Smooth muscle cell (in vitro differentiated cells): Measurements from ENCODE around the gene CTTNBP2NL. TPM values are rescaled to one million over a fixed set of nuclear protein-coding genes. Genes with fewer than 3 reads are reported as not detected.
A peak's percentile ranks its signal among the peaks of the same experiment; 100 is the strongest.

Experiments used
- DNase-seq: peaks from one replicate; lab custom pipeline; 2025; ENCODE audit not compliant: unreplicated experiment; lab: John Stamatoyannopoulos, UW
- H2AFZ ChIP-seq: fragments of 200-600 bp; sonication (generic); 2 replicates; pipeline ENCODE4 v1.6.0; 2016; ENCODE audit warnings: antibody characterized with exemption, low read depth, mild to moderate bottlenecking
- H3F3A ChIP-seq: fragments of 200-600 bp; sonication (generic); 2 replicates; pipeline ENCODE4 v1.6.0; 2017; ENCODE audit warnings: antibody characterized with exemption, low read depth
- H3K27ac ChIP-seq: fragments of 200-600 bp; sonication (generic); 2 replicates; pipeline ENCODE4 v1.5.1; 2016; ENCODE audit warnings: low read depth, mild to moderate bottlenecking
- H3K27me3 ChIP-seq: fragments of 200-600 bp; sonication (generic); 2 replicates; pipeline ENCODE4 v1.6.1; 2016; ENCODE audit warnings: low read depth, mild to moderate bottlenecking
- H3K36me3 ChIP-seq: fragments of 200-600 bp; sonication (generic); 2 replicates; pipeline ENCODE4 v1.5.1; 2016; ENCODE audit warnings: low read depth
- H3K4me1 ChIP-seq: fragments of 200-600 bp; sonication (generic); 2 replicates; pipeline ENCODE4 v1.5.1; 2016; ENCODE audit warnings: low read depth
- H3K4me2 ChIP-seq: fragments of 200-600 bp; sonication (generic); 2 replicates; pipeline ENCODE4 v1.6.0; 2016; ENCODE audit warnings: mild to moderate bottlenecking
- H3K4me3 ChIP-seq: fragments of 200-600 bp; sonication (generic); 2 replicates; pipeline ENCODE4 v1.5.1; 2016; ENCODE audit warnings: mild to moderate bottlenecking
- H3K79me2 ChIP-seq: fragments of 200-600 bp; sonication (generic); 2 replicates; pipeline ENCODE4 v1.6.0; 2016; ENCODE audit warnings: low read depth, mild to moderate bottlenecking
- H3K9ac ChIP-seq: fragments of 200-600 bp; sonication (generic); 2 replicates; pipeline ENCODE4 v1.6.0; 2016; ENCODE audit warnings: low read depth
- H3K9me3 ChIP-seq: fragments of 200-600 bp; sonication (generic); replicated peaks from 2 replicates; pipeline ENCODE4 v1.5.1; 2016; ENCODE audit warnings: low read depth
- H4K20me1 ChIP-seq: fragments of 200-600 bp; sonication (generic); 2 replicates; pipeline ENCODE4 v1.6.0; 2016; ENCODE audit warnings: low read depth
- CTCF ChIP-seq: fragments of 200-600 bp; sonication (generic); IDR thresholded peaks from 2 replicates; pipeline ENCODE4 v1.5.1; 2017; ENCODE audit warnings: borderline replicate concordance, mild to moderate bottlenecking, antibody characterized with exemption; ENCODE audit not compliant: insufficient read depth, poor library complexity, severe bottlenecking
- WGBS: methylation state at CpG from one replicate; pipeline ENCODE4 v1.1.7; 2016; ENCODE audit warnings: low lambda C conversion rate; 5-methylcytosine and 5-hydroxymethylcytosine counted together
- polyA plus RNA-seq: library from polyadenylated mRNA; unstranded; fragments of >200 nt; fragmentation: Nextera tagmentation; extraction: Ambion mirVana; gene quantifications from 2 replicates; pipeline ENCODE4 v1.2.1, GENCODE V29; 2016
- total RNA-seq: library from RNA; depleted of rRNA; stranded (reverse); fragments of >200 nt; gene quantifications from 2 replicates; pipeline ENCODE4 v1.2.3, GENCODE V29; 2014

Gene CTTNBP2NL
- total and polyA plus RNA-seq, 2 experiments from 2014 or later, result 10.4 to 19.7 TPM

- H3K9me3 ChIP-seq, result no peaks in the 10 kb centered on the region
- H3K27ac ChIP-seq, result no peak overlapping the region
- H3K9ac ChIP-seq, result no peak overlapping the region
- no peak for TF ChIP-seq CTCF
- no peaks in the 10 kb centered on the region for H3K36me3 ChIP-seq
- H3K4me3 ChIP-seq, result no peak overlapping the region
- H3F3A ChIP-seq, result no peaks in the 10 kb centered on the region
- H3K4me2 ChIP-seq, result no peak overlapping the region
- no peaks in the 10 kb centered on the region for H3K79me2 ChIP-seq
- 93% methylated on average over 8 of the region's 8 CpGs for WGBS
- H4K20me1 ChIP-seq, result no peaks in the 10 kb centered on the region
- DNase-seq, result no peak
- H3K4me1 ChIP-seq, result peaks cover 21% of the 10 kb centered on the region
- no peak overlapping the region for H2AFZ ChIP-seq
- peaks cover 71% of the 10 kb centered on the region for H3K27me3 ChIP-seq
These were observed 110.7 kb downstream of the CTTNBP2NL start for GRCh38 chr1:112506731-112507130.

GRCh38 chr1:112507336-112507735 is 111.3 kb downstream of the CTTNBP2NL start:
- no peak overlapping the region for H3K27ac ChIP-seq
- H3K9ac ChIP-seq, result no peak overlapping the region
- H3K4me3 ChIP-seq, result no peak overlapping the region
- H2AFZ ChIP-seq, result no peak overlapping the region
- no peak for TF ChIP-seq CTCF
- peak overlapping the region; percentile 85 for H3K4me2 ChIP-seq
- WGBS, result 59% methylated on average over 9 of the region's 9 CpGs
- H4K20me1 ChIP-seq, result no peaks in the 10 kb centered on the region
- peaks cover 18% of the 10 kb centered on the region for H3K4me1 ChIP-seq
- H3K9me3 ChIP-seq, result no peaks in the 10 kb centered on the region
- H3K27me3 ChIP-seq, result peaks cover 71% of the 10 kb centered on the region
- DNase-seq, result no peak
- no peaks in the 10 kb centered on the region for H3F3A ChIP-seq
- no peaks in the 10 kb centered on the region for H3K79me2 ChIP-seq
- no peaks in the 10 kb centered on the region for H3K36me3 ChIP-seq

- H3K79me2 ChIP-seq, result no peaks in the 10 kb centered on the region
- peak overlapping the region; percentile 45 for H3K4me3 ChIP-seq
- 2% methylated on average over 12 of the region's 15 CpGs for WGBS
- no peak for TF ChIP-seq CTCF
- H3K27me3 ChIP-seq, result peaks cover 71% of the 10 kb centered on the region
- H3K4me1 ChIP-seq, result peaks cover 13% of the 10 kb centered on the region
- no peak overlapping the region for H3K9ac ChIP-seq
- H4K20me1 ChIP-seq, result no peaks in the 10 kb centered on the region
- DNase-seq, result no peak
- no peaks in the 10 kb centered on the region for H3K36me3 ChIP-seq
- H2AFZ ChIP-seq, result no peak overlapping the region
- no peaks in the 10 kb centered on the region for H3F3A ChIP-seq
- H3K27ac ChIP-seq, result no peak overlapping the region
- no peaks in the 10 kb centered on the region for H3K9me3 ChIP-seq
- H3K4me2 ChIP-seq, result peak overlapping the region; percentile 85
These were observed 111.9 kb downstream of the CTTNBP2NL start for GRCh38 chr1:112507921-112508277.

- H2AFZ ChIP-seq, result no peak within 1 kb of the TSS
- no peaks in the 10 kb centered on the region for H3K9me3 ChIP-seq
- peaks cover 66% of the 10 kb centered on the region for H3K27me3 ChIP-seq
- H3K4me3 ChIP-seq, result peak within 1 kb of the TSS; percentile 45
- 1% methylated on average over 40 of the region's 69 CpGs for WGBS
- H3K36me3 ChIP-seq, result no peaks in the 10 kb centered on the region
- DNase-seq, result no peak
- no peak for TF ChIP-seq CTCF
- no peaks in the 10 kb centered on the region for H3K79me2 ChIP-seq
- H3F3A ChIP-seq, result no peaks in the 10 kb centered on the region
- peak within 1 kb of the TSS; percentile 85 for H3K4me2 ChIP-seq
- H4K20me1 ChIP-seq, result no peaks in the 10 kb centered on the region
- no peak within 1 kb of the TSS for H3K27ac ChIP-seq
- H3K4me1 ChIP-seq, result peaks cover 7% of the 10 kb centered on the region
- no peak within 1 kb of the TSS for H3K9ac ChIP-seq
These were observed 112.4 kb downstream of the CTTNBP2NL start, which contains the start of gene WNT2B for GRCh38 chr1:112508278-112509004. Gene WNT2B (plus strand): TSS chr1:112508965. CDS start chr1:112509263, 298 bp downstream.
